Measurements from ENCODE around the gene LYPD5. TPM values are rescaled to one million over a fixed set of nuclear protein-coding genes. Genes with fewer than 3 reads are reported as not detected.

The LYPD5 gene
- total and polyA plus RNA-seq, 2 experiments from 2014 or later = 0.32 to 1.1 TPM

GRCh38 chr19:43797556-43797955, 4.7 kb downstream of the LYPD5 start:
- Histone ChIP-seq H3K27me3 (replicated peaks; ENCODE audit: insufficient read depth) (peaks cover 10% of the 10 kb centered on the region), H3K4me1 (ENCODE audit: insufficient read depth) (no peaks in the 10 kb centered on the region), H3K36me3 (ENCODE audit: low read depth) (no peaks in the 10 kb centered on the region), H3K9ac (no peak overlapping the region), H2AFZ (no peak overlapping the region), H4K20me1 (ENCODE audit: insufficient read depth) (no peaks in the 10 kb centered on the region), H3K4me3 (no peak overlapping the region), H3K9me2 (ENCODE audit: insufficient read depth) (no peaks in the 10 kb centered on the region), H3F3A (ENCODE audit: insufficient read depth) (no peaks in the 10 kb centered on the region), H3K27ac (no peak overlapping the region), H3K9me3 (ENCODE audit: low read depth) (no peaks in the 10 kb centered on the region), H3K4me2 (ENCODE audit: unreplicated experiment) (no peak overlapping the region), H3K79me2 (ENCODE audit: insufficient read depth) (no peaks in the 10 kb centered on the region)
- in situ Hi-C loops (cut with MboI) = no loop called here
- DNase-seq = no peak
- WGBS, 2 experiments (ENCODE audit: low coverage in 1 of 2, low lambda C conversion rate in 2 of 2, missing lambda C conversion rate in 2 of 2) = 63 to 70% methylated on average over 7 of the region's 7 CpGs
- TF ChIP-seq EZH2phosphoT487 (IDR thresholded peaks at IDR 0.05; ENCODE audit: insufficient read depth, low read depth) (no peak), EZH2 (IDR thresholded peaks at IDR 0.05; ENCODE audit: insufficient read depth, poor library complexity, severe bottlenecking) (no peak)

- no peaks in the 10 kb centered on the region for H4K20me1 ChIP-seq (ENCODE audit: insufficient read depth)
- no peak overlapping the region for H3K9ac ChIP-seq
- no peak for DNase-seq
- no peak overlapping the region for H3K4me2 ChIP-seq (ENCODE audit: unreplicated experiment)
- no peaks in the 10 kb centered on the region for H3K4me1 ChIP-seq (ENCODE audit: insufficient read depth)
- H3K27ac ChIP-seq = no peak overlapping the region
- WGBS, 2 experiments (ENCODE audit: low coverage in 1 of 2, low lambda C conversion rate in 2 of 2, missing lambda C conversion rate in 2 of 2) = 51 to 52% methylated on average over 6 of the region's 6 CpGs
- no peaks in the 10 kb centered on the region for H3K9me3 ChIP-seq (ENCODE audit: low read depth)
- no peaks in the 10 kb centered on the region for H3K79me2 ChIP-seq (ENCODE audit: insufficient read depth)
- in situ Hi-C loops (cut with MboI) = no loop called here
- H3K4me3 ChIP-seq = no peak overlapping the region
- H3F3A ChIP-seq (ENCODE audit: insufficient read depth) = no peaks in the 10 kb centered on the region
- H3K9me2 ChIP-seq (ENCODE audit: insufficient read depth) = no peaks in the 10 kb centered on the region
- TF ChIP-seq EZH2phosphoT487 (IDR thresholded peaks at IDR 0.05; ENCODE audit: insufficient read depth, low read depth) = no peak
- TF ChIP-seq EZH2 (IDR thresholded peaks at IDR 0.05; ENCODE audit: insufficient read depth, poor library complexity, severe bottlenecking) = no peak
- H2AFZ ChIP-seq = no peak overlapping the region
- peaks cover 10% of the 10 kb centered on the region for H3K27me3 ChIP-seq (replicated peaks; ENCODE audit: insufficient read depth)
- no peaks in the 10 kb centered on the region for H3K36me3 ChIP-seq (ENCODE audit: low read depth)
These were observed 5.1 kb downstream of the LYPD5 start for GRCh38 chr19:43797118-43797517.

- no peak overlapping the region for H3K9ac ChIP-seq
These were observed 11.7 kb downstream of the LYPD5 start for GRCh38 chr19:43790587-43790986.

GRCh38 chr19:43789029-43789428, 13.2 kb downstream of the LYPD5 start:
- H4K20me1 ChIP-seq (ENCODE audit: insufficient read depth) = no peaks in the 10 kb centered on the region
- H3K36me3 ChIP-seq (ENCODE audit: low read depth) = no peaks in the 10 kb centered on the region
- whole genome bisulfite sequencing, 2 experiments (ENCODE audit: low coverage in 1 of 2, low lambda C conversion rate in 2 of 2, missing lambda C conversion rate in 2 of 2) = 0 to 5% methylated on average over 3 of the region's 3 CpGs
- no peak overlapping the region for H3K4me3 ChIP-seq
- peaks cover 9% of the 10 kb centered on the region for H3K27me3 ChIP-seq (replicated peaks; ENCODE audit: insufficient read depth)
- no peak for TF ChIP-seq EZH2 (IDR thresholded peaks at IDR 0.05; ENCODE audit: insufficient read depth, poor library complexity, severe bottlenecking)
- TF ChIP-seq EZH2phosphoT487 (IDR thresholded peaks at IDR 0.05; ENCODE audit: insufficient read depth, low read depth) = no peak
- peaks cover 12% of the 10 kb centered on the region for H3K4me1 ChIP-seq (ENCODE audit: insufficient read depth)
- H3K9ac ChIP-seq = no peak overlapping the region
- H3K27ac ChIP-seq = no peak overlapping the region
- no peak overlapping the region for H2AFZ ChIP-seq
- H3K9me2 ChIP-seq (ENCODE audit: insufficient read depth) = no peaks in the 10 kb centered on the region
- no peak overlapping the region for H3K4me2 ChIP-seq (ENCODE audit: unreplicated experiment)
- H3K9me3 ChIP-seq (ENCODE audit: low read depth) = no peaks in the 10 kb centered on the region
- no peaks in the 10 kb centered on the region; the same call in 1 of the 2 replicates for H3F3A ChIP-seq (ENCODE audit: insufficient read depth)
- peak; percentile 70 for DNase-seq
- in situ Hi-C loops (cut with MboI) = loop anchor here (5.0 kb wide), 1 partner anchor 42 kb away; no protein-coding TSS in a partner anchor
- no peaks in the 10 kb centered on the region for H3K79me2 ChIP-seq (ENCODE audit: insufficient read depth)

More at GRCh38 chr19:43790587-43790986, 11.7 kb downstream of the LYPD5 start:
- TF ChIP-seq EZH2phosphoT487 (IDR thresholded peaks at IDR 0.05; ENCODE audit: insufficient read depth, low read depth) (no peak), EZH2 (IDR thresholded peaks at IDR 0.05; ENCODE audit: insufficient read depth, poor library complexity, severe bottlenecking) (no peak)
- no peaks in the 10 kb centered on the region for H3K79me2 ChIP-seq (ENCODE audit: insufficient read depth)
- DNase-seq = no peak
- H3F3A ChIP-seq (ENCODE audit: insufficient read depth) = no peaks in the 10 kb centered on the region
- H3K27ac ChIP-seq = no peak overlapping the region
- no peaks in the 10 kb centered on the region for H3K4me1 ChIP-seq (ENCODE audit: insufficient read depth)
- peaks cover 9% of the 10 kb centered on the region for H3K27me3 ChIP-seq (replicated peaks; ENCODE audit: insufficient read depth)
- no peak overlapping the region for H2AFZ ChIP-seq
- H3K4me2 ChIP-seq (ENCODE audit: unreplicated experiment) = no peak overlapping the region
- in situ Hi-C loops (cut with MboI) = no loop called here
- H3K36me3 ChIP-seq (ENCODE audit: low read depth) = no peaks in the 10 kb centered on the region
- WGBS, 2 experiments (ENCODE audit: low coverage in 1 of 2, low lambda C conversion rate in 2 of 2, missing lambda C conversion rate in 2 of 2) = 22 to 27% methylated on average over 3 of the region's 3 CpGs
- no peaks in the 10 kb centered on the region for H3K9me3 ChIP-seq (ENCODE audit: low read depth)
- H3K9me2 ChIP-seq (ENCODE audit: insufficient read depth) = no peaks in the 10 kb centered on the region
- no peak overlapping the region for H3K4me3 ChIP-seq
- no peaks in the 10 kb centered on the region for H4K20me1 ChIP-seq (ENCODE audit: insufficient read depth)

Measured in GM23248 (cell line).